CMK (cell line): ENCODE measurements around the gene C4orf33.
"Not testable (repeated sequence)": the region's sequence is repeated elsewhere in the genome, so short reads cannot be mapped to it uniquely, and the experiment has no call there.

Source experiments
- DNase-seq: peaks from one replicate; pipeline ENCODE4 v3.0.0-alpha.2; 2010; ENCODE audit warnings: low read depth

Gene C4orf33

DNA sequence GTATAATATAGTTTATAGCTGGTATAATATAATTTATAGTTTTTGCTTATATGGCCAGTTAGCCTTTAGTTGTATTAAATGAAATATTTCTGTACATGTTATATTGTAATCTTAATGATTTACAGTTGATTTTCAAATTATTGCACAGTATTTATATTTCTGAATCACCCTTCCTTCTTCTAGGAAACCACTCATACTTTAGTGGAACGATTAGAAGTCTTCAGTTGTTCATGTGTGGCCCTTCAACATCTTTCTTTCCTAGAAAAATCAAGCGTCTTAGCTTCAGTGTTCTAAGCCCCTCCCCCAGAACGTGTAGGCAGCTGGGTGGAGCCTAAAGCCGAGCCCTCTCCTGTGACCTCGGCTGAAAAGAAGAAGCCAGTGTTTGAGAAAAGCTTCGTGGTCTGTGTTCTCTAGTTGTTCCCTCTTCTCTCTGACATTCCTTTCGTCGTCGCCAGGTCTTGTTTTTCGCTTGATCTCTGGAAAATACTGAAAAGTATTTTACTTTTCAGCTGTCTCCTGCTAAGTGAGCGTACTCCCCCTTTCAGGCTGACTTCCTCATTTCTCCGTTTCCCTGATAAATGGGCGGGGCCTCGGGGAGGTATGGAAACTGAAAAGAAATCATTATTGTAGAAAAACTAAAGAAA, at the start of gene C4orf33:
Gene C4orf33, plus strand, starts transcription at position 342 of the 644 bp plus-strand sequence. CDS start 6,459 bp downstream, outside the sequence.
- peak; percentile 42 for DNase-seq

DNA sequence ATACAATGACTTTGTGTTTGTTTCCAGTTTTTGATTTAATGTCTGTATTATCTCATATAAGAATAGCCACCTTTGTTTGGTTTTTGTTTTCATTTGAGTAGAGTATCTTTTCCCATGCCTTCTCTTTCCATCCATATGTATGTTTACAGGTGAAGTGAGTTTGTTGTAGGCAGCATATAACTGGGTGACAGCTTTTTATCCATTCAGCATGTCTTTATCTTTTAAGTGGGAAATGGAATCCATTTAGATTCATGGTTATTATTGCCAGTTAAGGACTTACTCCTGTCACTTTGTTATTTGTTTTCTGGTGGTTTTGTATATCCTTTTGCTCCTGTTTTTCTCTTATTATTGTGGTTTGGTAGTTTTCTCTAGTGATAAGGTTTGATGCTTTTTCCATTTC, 36.9 kb upstream of the C4orf33 start:
- no peak for DNase-seq

DNA sequence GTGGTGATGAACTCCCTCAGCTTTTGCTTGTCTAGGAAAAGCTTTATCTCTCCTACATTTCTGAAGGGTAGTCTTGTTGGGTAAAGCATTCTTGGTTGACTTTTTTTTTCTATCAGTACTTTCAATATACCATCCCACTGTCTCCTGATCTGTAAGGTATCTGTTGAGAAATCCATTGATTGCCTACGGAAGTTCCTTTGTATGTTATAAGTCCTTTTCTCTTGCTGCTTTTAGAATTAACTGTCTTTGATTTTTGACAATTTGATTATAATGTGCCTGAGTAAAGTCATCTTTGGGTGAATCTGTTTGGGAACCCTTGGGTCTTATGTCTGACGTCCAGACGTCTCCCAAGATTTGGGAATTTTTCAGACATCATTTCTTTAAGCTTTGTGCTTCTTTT, 33.4 kb upstream of the C4orf33 start:
- no peak for DNase-seq

DNA sequence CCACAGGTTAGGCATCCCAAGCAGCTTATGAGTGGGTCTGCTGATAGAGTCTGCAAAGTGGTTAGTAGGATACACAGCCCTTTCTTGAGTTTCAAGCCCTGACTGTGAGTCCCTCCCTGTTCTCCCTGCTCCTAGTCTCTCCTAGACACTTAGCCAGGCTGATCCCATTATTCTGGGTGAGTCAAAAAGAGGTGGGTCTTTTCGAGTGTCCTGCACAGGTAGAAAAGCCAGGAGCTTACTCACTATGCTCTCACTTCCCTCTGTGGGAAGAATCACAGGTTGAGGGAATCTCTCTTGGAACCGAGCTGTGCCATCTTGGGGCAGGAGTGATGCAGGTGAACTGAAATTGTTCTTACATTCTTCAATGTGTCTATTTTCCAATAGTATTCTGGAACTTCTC, 32.3 kb upstream of the C4orf33 start:
- DNase-seq = no peak

DNA sequence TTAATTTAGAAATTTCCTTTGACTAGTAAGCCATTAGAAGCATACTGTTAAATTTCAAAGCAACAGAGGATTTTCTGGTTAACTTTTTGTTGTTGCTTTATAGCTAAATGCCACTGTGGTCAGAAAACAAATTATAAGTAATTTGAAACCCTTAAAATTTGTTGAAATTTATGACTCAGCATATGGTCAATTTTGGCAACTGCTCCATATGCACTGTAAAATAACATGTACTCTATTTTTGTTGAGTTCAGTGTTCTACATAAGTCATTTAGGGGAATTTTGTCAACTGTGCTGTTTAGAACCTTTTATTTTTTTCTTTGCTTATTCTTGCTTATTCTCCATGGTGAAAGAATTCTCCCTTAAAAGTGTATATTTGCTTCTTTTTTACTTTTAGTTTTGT, 31.2 kb upstream of the C4orf33 start:
- DNase-seq = no peak

- not testable (repeated sequence) for DNase-seq
Observed at GRCh38 chr4:129069537-129069936, 26.4 kb upstream of the C4orf33 start.

DNA sequence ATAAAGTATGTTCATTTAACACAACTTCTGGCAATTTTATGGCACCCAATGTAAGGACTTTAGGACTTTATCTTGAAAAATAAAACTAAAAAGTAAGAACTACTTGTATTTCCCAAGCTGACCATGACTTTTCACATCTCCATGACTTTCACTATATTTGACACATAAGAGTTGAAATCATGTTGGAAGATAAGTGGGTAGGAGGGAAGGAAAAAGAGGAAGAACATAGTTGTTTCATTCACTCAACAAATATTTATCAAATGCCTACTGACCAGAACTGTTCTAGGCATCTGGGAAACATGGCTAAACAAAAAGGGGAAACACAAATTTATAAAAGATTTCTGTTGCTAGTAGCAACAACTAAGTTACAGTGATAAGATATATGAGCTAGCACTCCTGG, 18.6 kb upstream of the C4orf33 start:
- DNase-seq = no peak

GRCh38 chr4:129080129-129080528, 15.8 kb upstream of the C4orf33 start:
- no peak for DNase-seq

- DNase-seq = no peak
Observed at GRCh38 chr4:129082302-129082701, 13.7 kb upstream of the C4orf33 start.

DNA sequence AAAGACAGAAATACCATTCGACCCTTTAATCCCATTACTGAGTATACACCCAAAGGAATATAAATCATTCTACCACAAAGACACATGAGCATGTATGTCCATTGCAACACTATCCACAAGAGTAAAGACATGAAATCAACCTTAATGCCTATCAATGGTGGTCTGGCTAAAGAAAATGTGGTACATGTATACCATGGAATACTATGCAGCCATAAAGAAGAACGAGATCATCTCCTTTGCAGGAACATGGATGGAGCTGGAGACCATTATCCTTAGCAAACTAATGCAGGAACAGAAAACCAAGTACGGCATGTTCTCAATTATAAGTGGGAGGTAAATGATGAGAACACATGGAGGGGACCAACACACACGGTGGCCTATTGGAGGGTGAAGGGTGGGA, 10.5 kb upstream of the C4orf33 start:
- no peak for DNase-seq

DNA sequence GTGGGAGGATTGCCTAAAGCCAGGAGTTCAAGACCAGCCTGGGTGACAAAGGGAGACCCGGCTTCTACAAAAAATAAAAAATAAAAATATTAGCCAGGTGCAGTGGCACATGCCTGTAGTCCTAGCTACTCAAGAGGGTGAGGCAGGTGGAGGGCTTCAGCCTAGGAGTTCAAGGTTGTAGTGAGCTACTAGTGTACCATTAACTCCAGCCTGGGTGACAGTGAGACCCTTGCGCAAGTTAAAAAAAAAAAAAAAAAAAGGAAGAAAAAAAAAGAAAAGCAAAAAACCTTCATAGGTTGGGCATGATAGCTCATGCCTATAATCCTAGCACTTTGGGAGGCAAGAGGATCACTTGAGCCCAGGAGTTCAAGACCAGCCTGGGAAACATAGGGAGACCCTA, 8.4 kb upstream of the C4orf33 start:
- no peak for DNase-seq

GRCh38 chr4:129092631-129093190, 3.2 kb upstream of the C4orf33 start:
- DNase-seq = no peak

GRCh38 chr4:129093191-129093920, 2.6 kb upstream of the C4orf33 start, which contains the start of gene SCLT1:
TSS of gene SCLT1 (minus strand) at chr4:129093539. CDS start at chr4:129093103, 436 bp downstream.
- peak; percentile 87 for DNase-seq

DNA sequence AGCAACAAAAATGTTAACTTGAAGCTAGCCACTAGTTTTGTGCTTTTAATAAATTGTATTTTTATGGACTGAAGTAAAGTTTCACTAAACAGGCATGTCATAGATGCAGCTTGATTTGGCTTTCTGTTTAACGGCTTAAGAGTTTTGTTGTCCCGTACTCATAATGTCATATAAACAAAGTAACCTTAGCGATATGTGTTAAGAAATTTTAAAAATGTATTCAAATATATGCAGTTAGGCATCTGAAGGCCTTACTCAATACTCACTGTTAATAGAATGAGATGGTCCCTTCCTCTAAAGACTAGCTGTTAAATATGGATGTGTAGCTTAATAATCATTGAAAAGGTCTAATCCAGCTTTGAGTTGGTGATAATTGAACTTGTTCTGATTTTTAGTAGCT, 1.6 kb upstream of the C4orf33 start:
- no peak for DNase-seq

GRCh38 chr4:129098531-129099001, 2.6 kb downstream of the C4orf33 start:
- no peak for DNase-seq

DNA sequence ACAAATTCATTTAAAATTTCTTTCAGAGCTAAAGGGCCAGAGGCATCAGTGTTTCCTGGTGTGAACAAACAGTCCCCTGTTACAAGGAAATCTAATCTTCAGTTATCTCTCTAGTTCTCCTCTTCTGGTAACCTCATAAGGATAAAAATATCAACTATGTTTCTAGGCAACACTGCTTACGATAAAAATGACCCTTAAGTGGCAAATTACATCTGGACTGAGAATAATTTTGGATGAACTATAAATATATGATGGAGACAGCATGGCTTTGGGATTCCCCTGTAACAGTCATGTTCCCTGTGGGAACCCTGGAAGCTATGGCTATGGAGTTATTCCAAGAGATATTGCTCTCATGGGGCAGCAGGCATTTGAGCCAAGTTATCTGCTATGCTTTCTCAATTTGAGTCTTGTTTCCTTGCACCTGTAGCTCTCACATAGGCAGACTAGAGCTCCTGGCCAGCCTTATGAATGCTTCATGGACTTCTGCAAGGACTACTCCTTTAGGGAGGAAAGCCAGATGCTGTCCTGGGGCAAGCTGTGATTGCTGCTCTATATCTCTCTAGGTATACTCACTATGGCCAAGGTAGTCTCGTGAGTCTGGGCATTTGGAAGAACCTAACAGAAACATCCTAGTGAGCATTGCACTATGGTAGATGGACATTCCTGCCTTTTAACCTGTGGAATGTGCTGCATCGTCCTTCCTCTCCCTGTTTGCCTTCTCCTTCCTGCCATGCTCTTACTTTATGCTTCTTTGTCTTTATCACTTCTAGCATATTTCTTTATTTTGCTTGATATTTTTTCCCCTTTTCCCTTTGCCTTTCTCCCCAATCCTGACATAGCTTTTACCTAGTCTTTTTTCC, 14.2 kb downstream of the C4orf33 start:
- DNase-seq = no peak

DNA sequence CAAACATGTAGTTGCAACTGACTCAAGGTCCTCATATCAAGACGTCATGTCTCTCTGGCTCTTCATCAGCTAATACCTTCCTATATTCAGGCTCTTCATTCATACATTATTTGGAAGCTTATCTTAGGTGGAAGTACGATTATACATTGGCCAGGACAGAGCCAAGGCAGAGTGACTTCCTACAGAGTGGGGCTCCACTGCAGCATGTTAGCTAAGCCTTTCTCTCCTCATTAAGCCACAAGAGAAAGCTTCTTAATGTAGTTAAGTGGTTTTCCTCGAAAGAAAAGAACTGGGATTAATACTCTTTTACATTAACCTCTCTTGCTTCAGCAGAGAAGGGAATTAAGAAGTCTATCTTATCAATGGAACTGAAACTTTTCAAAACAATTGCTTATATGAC, 15.0 kb downstream of the C4orf33 start:
- DNase-seq = no peak

- DNase-seq = no peak
Observed at GRCh38 chr4:129111919-129112318, 16.0 kb downstream of the C4orf33 start.

DNA sequence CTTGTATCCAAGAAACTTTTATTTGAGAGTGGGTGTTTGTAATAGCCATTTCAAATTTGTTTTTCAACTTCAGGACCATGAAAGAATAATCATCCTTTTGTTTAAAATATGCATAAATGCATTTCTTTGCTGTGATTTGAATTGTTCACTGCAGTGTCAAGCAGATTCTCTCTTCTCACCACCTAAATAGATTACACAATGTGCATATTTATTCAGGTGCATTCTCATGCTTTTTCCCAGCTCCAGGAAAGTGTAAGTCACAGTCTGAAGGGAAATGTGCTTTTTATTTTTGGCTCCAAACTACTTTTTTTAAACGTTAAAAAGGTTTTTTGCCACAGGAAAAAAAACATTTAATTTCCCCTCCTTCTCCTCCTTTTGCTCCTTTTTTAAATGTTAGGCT, 17.5 kb downstream of the C4orf33 start:
- DNase-seq = no peak

DNA sequence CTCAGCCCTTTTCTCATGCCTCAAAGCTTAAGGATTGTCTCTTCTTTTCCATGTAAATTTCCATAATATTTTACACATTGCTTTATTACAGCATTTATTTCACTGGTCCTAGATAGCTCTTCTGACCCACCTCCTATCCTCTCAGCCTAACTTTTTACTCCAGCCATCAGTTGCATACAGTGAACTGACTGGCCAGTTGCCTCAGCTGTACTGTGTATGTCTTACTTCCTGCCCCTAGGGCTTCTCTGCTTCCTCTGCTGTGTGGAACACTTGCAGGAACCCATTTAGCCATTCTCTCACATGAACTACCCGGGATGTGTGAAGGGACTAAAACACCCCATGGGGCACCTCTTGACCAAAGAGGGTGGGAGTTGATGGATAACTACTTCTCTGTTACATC, 18.0 kb downstream of the C4orf33 start:
- DNase-seq = no peak

GRCh38 chr4:129117705-129118104, 21.8 kb downstream of the C4orf33 start:
- no peak for DNase-seq

DNA sequence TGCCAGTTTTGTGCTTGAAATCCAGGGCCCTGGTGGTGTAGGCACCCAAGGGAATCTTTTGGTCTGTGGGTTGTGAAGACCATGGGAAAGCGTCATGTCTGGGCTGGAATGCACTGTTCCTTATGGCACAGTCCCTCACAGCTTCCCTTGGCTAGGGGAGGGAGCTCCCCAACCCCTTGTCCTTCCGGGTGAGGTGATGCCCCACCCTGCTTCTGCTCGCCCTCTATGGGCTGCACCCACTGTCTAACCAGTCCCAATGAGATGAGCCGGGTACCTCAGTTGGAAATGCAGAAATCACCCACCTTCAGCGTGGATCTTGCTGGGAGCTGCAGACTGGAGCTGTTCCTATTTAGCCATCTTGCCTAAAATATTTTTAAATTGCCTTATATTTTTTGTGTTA, 30.7 kb downstream of the C4orf33 start:
- DNase-seq = not testable (repeated sequence)
